ENCODE results near the gene AP2A2.

Gene AP2A2

DNA sequence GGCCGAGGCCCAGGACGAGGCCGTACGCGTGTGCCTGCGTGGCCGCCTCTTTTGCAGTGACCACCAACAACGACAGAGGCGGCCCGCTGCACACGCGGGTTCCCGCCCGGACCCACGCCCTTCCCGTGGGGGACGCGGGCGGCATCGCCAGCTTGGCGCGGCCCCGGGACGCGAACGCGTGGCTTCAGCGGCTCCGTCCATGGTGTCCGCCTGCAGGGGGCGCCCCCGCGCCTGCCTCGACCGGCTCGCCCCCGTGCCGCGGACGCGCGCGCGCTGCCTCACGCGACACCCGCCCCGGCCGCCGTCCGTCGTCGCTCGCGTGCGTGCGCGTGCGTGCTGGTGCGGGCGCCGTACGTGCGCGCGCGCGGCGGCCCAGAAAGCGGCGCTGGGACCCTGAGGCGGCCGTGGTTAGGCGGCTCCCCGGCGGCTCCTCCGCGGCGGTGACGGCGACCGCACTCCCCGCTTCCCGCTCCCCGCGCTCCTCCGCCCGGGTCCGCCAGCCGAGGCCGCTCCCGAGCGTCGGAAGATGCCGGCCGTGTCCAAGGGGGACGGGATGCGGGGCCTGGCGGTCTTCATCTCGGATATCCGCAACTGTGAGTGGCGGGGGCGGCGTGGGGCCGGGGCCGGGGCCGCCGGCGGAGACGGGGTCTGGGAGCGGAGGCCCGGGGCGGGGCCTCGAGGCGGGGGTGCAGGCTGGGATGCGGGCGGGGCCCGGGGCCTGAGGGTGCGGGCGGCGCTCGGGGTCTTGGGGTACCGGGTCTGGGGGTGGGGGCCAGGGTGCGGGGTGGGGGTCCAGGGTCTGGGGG, at the start of gene AP2A2:
Gene AP2A2, plus strand, starts transcription at position 375 of the 806 bp plus-strand sequence. Its CDS starts 152 bp downstream, at position 527.
- peak; percentile 87 to 90 for DNase-seq (ENCODE audit: low read depth in 2 of 2)

DNA sequence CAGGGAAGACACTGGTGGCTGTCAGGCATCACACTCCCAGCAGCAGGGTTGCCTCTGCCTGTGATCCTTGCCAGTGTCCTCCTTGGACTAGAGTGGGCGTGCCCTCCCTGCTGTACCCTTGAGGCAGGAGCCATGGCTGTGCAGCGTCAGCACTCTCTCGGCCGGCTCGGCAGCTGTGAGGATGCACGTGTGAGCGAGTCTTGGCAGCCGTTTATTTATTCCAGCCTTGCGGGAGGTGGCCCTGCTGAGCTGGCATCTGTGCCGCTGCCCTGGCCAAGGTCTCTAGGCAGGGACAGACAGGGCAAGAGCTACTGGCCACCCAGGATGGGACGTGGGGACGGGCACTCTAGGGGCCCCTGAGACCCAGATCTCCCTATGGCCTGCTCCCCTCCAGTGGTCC, 49.1 kb upstream of the AP2A2 start:
- no peak for DNase-seq (ENCODE audit: low read depth in 2 of 2)

DNA sequence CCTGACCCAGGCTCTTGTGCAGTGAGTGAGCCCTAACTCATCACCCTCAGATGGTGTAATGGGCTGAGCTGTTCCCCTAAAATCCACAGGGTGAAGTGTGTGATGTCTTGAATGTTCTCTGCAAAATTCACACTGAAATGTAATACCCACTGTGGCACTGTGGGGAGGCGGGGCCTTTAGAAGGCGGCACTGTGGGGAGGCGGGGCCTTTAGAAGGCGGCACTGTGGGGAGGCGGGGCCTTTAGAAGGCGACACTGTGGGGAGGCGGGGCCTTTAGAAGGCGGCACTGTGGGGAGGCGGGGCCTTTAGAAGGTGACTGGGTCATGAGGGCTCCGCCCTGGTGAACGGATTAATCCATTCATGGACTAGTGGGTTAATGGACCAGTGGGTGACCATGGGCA, 48.1 kb upstream of the AP2A2 start:
- DNase-seq (ENCODE audit: low read depth in 2 of 2), result no peak

- DNase-seq (ENCODE audit: low read depth in 2 of 2), result no peak
These were observed 45.2 kb upstream of the AP2A2 start for GRCh38 chr11:880447-880846.

DNA sequence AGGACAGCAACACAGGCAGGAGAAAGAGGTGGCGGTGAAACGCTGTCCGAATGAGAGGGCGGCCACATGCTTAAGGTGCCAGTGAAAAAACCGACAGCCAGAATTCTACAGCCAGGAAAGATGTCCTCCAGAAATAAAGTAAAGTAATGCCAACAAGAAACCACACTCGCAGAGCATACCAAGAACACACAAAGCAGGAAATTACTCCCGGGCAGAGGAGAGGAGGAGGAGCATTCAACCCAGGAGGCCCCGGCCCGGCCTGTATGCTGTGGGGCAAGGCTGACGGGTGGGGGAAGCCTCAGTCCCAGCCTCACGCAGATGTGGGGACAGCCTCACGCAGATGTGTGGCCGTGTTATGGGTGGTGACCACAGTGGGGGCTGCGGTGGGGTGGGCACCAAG, 43.1 kb upstream of the AP2A2 start:
- DNase-seq (ENCODE audit: low read depth in 2 of 2), result no peak

DNA sequence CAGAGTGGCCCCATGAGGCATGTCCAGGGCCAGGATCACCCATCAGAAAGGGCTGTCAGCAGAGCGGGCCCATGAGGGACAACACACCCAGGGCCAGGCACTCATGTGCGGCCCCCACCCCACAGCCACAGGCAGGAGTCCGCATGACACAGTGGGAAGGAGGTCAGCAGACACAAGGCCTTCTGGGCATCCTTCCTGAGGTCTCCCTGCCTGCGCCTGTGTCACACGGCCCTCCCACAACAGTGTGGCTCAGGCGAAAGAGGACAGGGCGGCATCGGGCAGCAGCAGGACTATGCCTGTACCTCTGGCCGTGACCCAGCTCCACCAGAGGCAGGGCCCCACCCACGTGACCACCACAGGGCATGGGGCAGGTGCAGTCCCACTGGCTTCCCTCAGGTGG, 42.1 kb upstream of the AP2A2 start:
- no peak for DNase-seq (ENCODE audit: low read depth in 2 of 2)

DNA sequence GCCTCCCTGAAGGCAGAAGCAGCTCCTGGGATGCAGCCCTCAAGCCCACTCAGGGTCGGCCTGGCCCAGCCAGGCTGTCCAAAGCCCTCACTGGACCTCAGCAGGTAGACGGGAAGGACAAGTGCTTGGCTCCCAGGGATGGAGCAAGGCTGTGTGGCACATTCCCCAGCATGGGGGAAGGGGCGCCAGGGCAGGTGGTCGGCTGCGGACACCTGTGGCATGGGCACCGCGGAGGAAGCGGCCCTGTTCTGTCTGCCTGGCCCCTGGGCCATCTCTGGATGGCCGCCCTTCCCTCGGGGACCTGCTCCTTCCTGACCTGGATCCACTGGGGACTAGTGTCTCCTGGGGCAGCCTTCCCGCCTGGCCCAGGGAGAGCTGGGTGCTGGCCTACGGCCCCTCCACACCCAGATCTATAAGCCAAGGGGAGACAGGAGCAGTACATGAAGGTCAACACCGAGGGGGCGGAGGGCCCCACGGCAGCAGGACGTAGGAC, 41.0 kb upstream of the AP2A2 start:
- no peak for DNase-seq (ENCODE audit: low read depth in 2 of 2)

DNA sequence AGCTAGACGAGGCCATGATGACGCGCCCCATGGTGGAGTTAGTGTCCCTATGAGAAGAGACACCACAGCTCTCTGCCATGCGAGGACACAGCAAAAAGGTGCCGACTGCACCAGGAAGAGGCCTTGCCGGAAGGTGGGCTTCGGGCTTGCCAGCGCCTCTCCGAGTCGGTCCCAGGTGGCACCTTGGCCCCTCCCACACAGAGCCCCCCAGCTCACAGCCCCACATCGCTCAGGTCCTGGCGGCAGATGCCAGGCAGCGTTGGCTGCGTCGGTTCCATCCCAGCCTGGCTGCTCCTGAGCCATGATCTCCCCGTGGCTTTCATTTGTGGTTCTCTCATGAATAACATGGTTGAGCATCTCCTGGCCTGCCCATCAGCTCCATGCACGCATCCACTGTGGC, 39.1 kb upstream of the AP2A2 start:
- no peak for DNase-seq (ENCODE audit: low read depth in 2 of 2)

DNA sequence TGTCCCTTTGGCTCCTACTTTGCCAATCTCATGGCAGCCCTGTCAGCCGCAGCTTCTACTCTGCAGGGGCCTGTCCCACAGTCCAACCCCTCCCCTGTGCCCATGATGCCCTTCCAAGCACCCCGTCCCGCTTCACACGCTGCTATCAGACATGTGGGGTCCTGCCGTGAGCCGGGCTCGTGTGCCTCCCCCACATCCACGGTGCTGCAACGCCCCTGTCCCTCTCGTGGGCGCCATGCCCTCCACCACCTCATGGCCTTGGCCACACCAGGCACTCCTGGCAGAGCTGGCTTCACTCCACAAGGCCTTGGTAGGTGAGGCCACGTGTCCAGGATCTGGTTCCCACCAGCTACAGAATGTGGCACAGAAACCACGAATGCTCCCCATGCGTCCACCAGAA, 38.1 kb upstream of the AP2A2 start:
- no peak for DNase-seq (ENCODE audit: low read depth in 2 of 2)

DNA sequence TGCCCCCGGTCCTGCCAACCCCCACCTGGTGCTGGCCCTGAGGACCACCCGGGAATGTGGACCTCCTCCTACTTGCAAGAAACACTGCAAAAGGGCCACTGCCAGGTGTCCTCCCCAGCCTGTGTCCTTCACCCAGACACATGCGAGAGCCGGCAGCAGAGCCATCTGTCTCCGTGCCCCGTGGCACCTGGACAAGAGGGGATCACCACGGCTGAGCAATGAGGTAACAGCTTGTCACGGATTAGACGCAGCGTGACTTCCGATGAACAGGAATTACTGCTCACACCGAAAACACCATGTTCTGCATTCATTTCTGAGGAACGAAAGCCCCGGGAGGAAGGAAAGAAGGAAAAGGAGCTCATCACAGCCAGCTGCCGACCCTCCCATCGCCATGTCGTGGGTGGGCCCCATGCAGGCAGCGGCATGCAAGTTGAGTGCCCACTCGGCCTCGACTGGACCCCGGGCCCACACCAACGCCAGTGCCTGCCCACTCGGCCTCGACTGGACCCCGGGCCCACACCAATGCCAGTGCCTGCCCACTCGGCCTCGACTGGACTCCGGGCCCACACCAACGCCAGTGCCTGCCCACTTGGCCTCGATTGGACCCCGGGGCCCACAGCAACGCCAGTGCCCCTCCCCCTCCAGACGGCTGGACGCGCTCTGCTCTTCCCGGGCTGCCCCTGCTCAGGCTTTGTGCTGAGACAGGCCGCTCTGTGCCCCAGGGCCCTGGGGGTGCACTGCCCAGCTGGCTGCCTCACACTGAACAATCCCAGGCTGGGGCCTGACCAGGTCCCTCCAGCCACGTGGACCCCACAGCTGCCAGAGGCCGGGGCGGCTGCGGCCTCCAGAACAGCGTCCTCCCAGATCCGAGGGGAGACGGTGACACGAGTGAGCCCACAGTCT, 37.1 kb upstream of the AP2A2 start:
- no peak for DNase-seq (ENCODE audit: low read depth in 2 of 2)

DNA sequence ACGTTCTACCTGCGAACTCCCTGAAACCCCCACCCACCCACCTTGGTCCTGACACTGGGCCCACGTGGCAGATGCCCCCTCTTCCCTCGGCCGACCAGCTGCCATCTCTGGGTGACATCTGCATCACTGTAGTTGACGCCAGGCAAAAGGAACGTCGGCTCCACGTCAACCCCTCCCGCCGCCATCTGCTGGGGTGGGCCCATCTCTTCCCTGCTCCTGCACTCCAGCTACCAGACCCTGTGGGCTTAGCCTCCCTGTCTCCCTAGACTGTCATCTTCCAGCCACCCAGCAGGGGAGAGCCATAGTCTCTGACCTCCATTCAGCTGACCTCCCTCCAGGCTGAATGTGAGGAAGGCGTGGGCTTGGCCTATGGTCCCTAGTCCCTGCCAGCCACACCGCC, 36.4 kb upstream of the AP2A2 start:
- DNase-seq (ENCODE audit: low read depth in 2 of 2), result no peak

DNA sequence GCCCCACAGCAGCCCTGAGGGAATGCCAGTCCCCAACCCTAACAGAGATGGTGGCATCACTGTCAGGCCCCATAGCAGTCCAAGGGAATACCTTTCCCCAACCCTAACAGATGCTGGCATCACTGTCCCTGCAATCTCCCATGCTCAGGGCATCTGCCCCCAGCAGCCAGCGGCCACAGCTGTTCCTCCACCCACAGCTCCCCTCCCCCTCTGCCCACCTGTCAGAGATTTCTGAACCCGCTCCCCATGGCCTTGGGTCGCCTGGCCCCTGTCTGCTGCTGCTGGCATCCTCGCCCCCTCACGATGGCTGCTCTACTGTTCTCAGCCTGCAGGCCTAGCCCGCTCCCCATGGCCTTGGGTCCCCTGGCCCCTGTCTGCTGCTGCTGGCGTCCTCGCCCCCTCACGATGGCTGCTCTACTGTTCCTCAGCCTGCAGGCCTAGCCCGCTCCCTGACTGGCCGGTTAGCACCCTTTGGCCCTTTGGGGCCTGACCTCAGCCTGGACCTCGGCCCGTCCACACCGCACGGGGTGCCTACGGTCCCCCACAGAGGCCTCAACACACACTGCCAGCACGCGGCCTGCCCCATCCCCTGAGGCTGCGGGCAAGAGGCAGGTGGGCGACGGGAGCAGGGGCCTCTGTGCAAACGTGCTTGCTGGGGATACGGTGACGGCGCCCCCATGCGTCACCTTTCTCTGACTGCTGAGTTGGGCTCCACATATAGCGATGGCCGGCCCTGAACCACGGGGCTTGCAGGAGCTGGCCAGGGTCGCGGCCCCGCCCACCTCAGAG, 35.8 kb upstream of the AP2A2 start:
- DNase-seq (ENCODE audit: low read depth in 2 of 2), result no peak

- no peak for DNase-seq (ENCODE audit: low read depth in 2 of 2)
These were observed 34.7 kb upstream of the AP2A2 start for GRCh38 chr11:890794-891540.

GRCh38 chr11:893008-893654, 32.5 kb upstream of the AP2A2 start:
- no peak for DNase-seq (ENCODE audit: low read depth in 2 of 2)

DNA sequence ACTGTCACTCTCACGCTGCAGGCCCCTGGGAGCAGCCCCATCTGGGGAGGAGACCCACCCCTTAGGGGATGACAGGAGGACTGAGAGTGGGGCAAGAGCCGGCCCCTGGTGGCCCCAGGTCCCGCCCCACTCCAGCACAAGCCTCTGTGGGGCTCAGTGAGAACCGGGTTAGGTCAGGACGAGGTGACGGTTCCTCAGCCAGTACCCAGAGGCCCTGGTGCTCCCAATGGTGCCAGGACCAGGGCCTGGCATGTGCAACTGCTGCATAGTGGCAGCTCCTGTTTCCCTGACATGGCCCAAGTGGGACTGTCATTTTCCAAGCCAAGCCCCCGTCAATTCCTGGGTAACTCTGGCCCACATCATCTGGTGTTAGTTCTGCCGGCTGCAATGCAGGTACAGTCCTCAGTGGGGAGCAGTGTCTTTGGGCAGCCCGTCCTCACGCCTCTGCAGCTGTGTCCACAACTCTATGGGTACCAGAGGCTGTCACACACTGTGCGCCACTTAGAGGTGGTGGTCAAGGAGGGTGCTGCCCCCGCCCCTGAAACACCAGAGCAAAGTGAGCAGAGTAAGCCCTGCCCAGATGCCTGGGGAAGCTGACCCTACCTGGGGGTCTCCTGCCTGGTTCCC, 31.0 kb upstream of the AP2A2 start:
- DNase-seq (ENCODE audit: low read depth in 2 of 2), result no peak

- DNase-seq (ENCODE audit: low read depth in 2 of 2), result no peak
These were observed 30.1 kb upstream of the AP2A2 start for GRCh38 chr11:895331-896110.

DNA sequence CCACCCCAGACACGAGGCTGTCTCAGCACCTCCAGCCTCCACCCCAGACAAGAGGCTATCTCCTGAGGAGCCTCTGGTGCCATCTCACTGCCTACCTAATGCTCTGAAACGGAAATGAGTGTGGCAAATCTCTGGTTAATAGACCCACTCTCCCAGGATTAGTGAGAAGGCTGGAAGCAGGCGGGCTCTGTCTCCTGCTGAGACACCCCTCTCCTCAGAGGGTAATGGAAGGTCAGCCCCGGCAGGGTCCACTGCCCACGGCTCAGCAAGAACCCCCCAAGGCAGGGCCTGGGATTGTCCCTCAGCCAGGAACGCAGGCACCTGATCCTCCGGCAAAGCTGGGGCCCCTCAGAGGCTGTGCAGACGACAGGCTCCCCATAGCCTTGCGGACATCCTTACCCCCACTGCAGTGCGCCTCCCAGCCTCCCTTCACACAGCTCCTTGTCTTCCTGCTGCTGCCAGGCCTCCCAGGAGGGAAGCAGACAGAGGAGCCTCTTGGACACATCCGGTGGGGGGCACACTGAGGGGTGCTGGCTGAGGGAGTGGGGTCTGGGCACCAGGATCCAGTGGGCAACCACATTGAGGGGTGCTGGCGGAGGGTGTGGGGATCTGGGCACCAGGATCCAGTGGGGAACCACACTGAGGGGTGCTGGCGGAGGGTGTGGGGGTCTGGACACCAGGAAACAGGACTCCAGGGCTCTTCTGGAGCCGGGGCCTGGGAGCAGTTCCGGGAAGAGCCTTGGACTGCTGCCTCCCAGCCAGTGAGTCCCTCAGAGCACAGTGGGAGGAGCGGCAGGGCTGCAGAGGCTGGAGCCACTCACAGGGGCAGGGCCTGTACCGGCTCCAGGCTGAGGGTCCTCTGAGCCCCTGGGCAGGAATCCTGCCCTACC, 28.2 kb upstream of the AP2A2 start:
- DNase-seq (ENCODE audit: low read depth in 2 of 2), result no peak

DNA sequence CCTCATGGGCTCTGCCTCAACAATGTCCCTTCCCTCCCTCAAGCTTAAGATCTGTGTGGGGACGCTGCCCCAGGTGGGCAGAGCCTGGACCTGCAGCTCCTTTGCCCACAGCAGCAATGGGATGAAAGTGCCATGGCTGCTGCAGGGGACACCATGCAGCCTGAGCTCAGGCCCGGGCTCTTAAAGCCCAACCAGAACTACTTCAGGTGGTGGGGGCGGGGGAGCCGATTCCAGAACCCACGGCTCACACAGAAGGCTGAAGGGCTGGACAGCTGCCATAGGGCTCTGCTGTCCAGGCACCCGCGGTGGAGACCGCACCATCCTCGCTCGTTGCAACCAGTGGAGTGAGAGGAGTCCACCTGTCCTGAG, 27.5 kb upstream of the AP2A2 start:
- no peak for DNase-seq (ENCODE audit: low read depth in 2 of 2)

Measured in stimulated activated CD4-positive, alpha-beta T cell treated with anti-CD3 and anti-CD28 coated beads, Interleukin-1b, Interleukin-23, amount 100 ng/mL, for 1 hour (primary cell).